HepG2 (cell line): Measurements from ENCODE around the gene LIMA1. TPM values are rescaled to one million over a fixed set of nuclear protein-coding genes. Genes with fewer than 3 reads are reported as not detected.

Experiments used
- ATAC-seq: fragments of 200-7000 bp; cut with Tn5 transposase; 3 replicates; pipeline ENCODE4 v1.9.1; 2020; ENCODE audit warnings: mild to moderate bottlenecking, moderate library complexity
- BruUV-seq: library from RNA; stranded (reverse); fragments of 400-500 nt; replicated peaks from 2 replicates; lab custom pipeline; 2021; lab: Mats Ljungman, UMichigan
- CTCF ChIA-PET: fragments of 300-600 bp; formaldehyde crosslinking; extraction: SDS; loops from one replicate; lab custom pipeline; 2021; ENCODE audit warnings: low total read pairs, inconsistent platforms, low intra/inter-chr PET ratio; lab: Yijun Ruan, JAX
- POLR2A ChIA-PET: fragments of 350-600 bp; sonication (Branson Sonifier 250); formaldehyde crosslinking; loops from one replicate; lab custom pipeline; 2020; ENCODE audit warnings: antibody characterized with exemption, inconsistent platforms; lab: Yijun Ruan, JAX
- DNase-seq: peaks from one replicate; pipeline ENCODE4 v3.0.0-alpha.2; 2015; ENCODE audit warnings: low spot score
- FAIRE-seq: peaks from 3 replicates; lab custom pipeline; 2011; peaks lifted over from hg19 to GRCh38; lab: Jason Lieb, UNC
- H2AFZ ChIP-seq: one replicate; pipeline ENCODE4 v1.6.1; 2011; ENCODE audit warnings: low read length, inconsistent platforms
- H3K27ac ChIP-seq: fragments of 300-600 bp; 3 replicates; pipeline ENCODE4 v1.8.0; 2011; ENCODE audit warnings: mixed run types, mild to moderate bottlenecking, mixed read lengths, low read length, inconsistent platforms; ENCODE audit not compliant: insufficient read depth; ENCODE audit errors: extremely low read length
- H3K27me3 ChIP-seq, 2 experiments: fragments of 200-600 bp in 1 of 2; 2 replicates in 1 of 2; 3 replicates in 1 of 2; pipeline versions ENCODE4 v1.6.0 to v1.8.0; 2011; ENCODE audit warnings: low read length in 2 of 2, mild to moderate bottlenecking in 2 of 2, moderate library complexity in 2 of 2, inconsistent platforms in 1 of 2; ENCODE audit not compliant: insufficient read depth in 2 of 2, control insufficient read depth in 1 of 2
- H3K36me3 ChIP-seq, 2 experiments: fragments of 200-600 bp in 1 of 2; replicated peaks in 1 of 2; 2 replicates in 1 of 2; 3 replicates in 1 of 2; pipeline versions ENCODE4 v1.5.1 to v1.8.0; 2011; ENCODE audit warnings: low read length in 2 of 2, inconsistent platforms in 1 of 2; ENCODE audit not compliant: insufficient read depth in 2 of 2, control insufficient read depth in 1 of 2
- H3K4me1 ChIP-seq: 2 replicates; pipeline ENCODE4 v1.5.1; 2012; ENCODE audit warnings: low read length, inconsistent platforms; ENCODE audit not compliant: insufficient read depth
- H3K4me2 ChIP-seq: 2 replicates; pipeline ENCODE4 v1.6.0; 2011; ENCODE audit warnings: low read depth, low read length, inconsistent platforms
- H3K4me3 ChIP-seq, 3 experiments: fragments of 200-600 bp in 1 of 3; sonication (generic), shearing (Covaris generic) in 1 of 3; replicated peaks in 1 of 3; 2 replicates each; pipeline ENCODE4 v1.5.1; 2011 to 2016; ENCODE audit warnings: low read length in 3 of 3, inconsistent platforms in 2 of 3, low read depth in 2 of 3, mild to moderate bottlenecking in 2 of 3, control low read depth in 1 of 3, mixed read lengths in 1 of 3; ENCODE audit not compliant: insufficient read depth in 1 of 3
- H3K79me2 ChIP-seq: one replicate; pipeline ENCODE4 v1.6.1; 2011; ENCODE audit warnings: low read length, inconsistent platforms; ENCODE audit not compliant: insufficient read depth
- H3K9ac ChIP-seq: 2 replicates; pipeline ENCODE4 v1.6.0; 2011; ENCODE audit warnings: mild to moderate bottlenecking, low read depth, low read length, inconsistent platforms; ENCODE audit not compliant: insufficient read depth
- H3K9me3 ChIP-seq: 2 replicates; pipeline ENCODE4 v1.5.1; 2012; ENCODE audit warnings: mild to moderate bottlenecking, low read length
- H4K20me1 ChIP-seq: 2 replicates; pipeline ENCODE4 v1.6.0; 2011; ENCODE audit warnings: inconsistent platforms, mild to moderate bottlenecking, low read length, moderate library complexity; ENCODE audit not compliant: insufficient read depth
- IRF1 ChIP-seq: sonication (generic); formaldehyde crosslinking; IDR thresholded peaks from 2 replicates; pipeline ENCODE4 v1.4.0; 2020; ENCODE audit warnings: low read depth, mild to moderate bottlenecking, missing genetic modification reagents
- NCOR1 ChIP-seq: fragments of 200-600 bp; sonication (generic); IDR thresholded peaks from 2 replicates; pipeline ENCODE4 v1.7.0; 2017; ENCODE audit warnings: antibody characterized with exemption, low read length, borderline replicate concordance
- NFAT5 ChIP-seq: sonication (generic); formaldehyde crosslinking; IDR thresholded peaks from 2 replicates; pipeline ENCODE4 v1.4.0; 2020; ENCODE audit warnings: missing genetic modification reagents
- PTBP1 ChIP-seq: fragments of 200-400 bp; formaldehyde crosslinking; IDR thresholded peaks from 2 replicates; pipeline ENCODE4 v1.6.1; 2018; ENCODE audit warnings: low read length, low read depth; ENCODE audit not compliant: poor library complexity, severe bottlenecking
- SKIL ChIP-seq: sonication (generic); formaldehyde crosslinking; IDR thresholded peaks from 2 replicates; pipeline ENCODE4 v1.8.0; 2022; ENCODE audit warnings: missing genetic modification reagents, mild to moderate bottlenecking, moderate library complexity, borderline replicate concordance
- ZNF614 ChIP-seq: IDR thresholded peaks from 2 replicates; pipeline ENCODE4 v1.6.1; 2018; ENCODE audit warnings: missing biosample characterization, missing genetic modification reagents, inconsistent platforms, borderline replicate concordance
- ZNF883 ChIP-seq: sonication (generic); formaldehyde crosslinking; IDR thresholded peaks from 2 replicates; pipeline ENCODE4 v1.5.1; 2020; ENCODE audit warnings: mild to moderate bottlenecking, missing genetic modification reagents; ENCODE audit errors: not compliant biosample characterization
- WGBS: methylation state at CpG from one replicate; pipeline ENCODE4 v1.1.6; 2017; ENCODE audit warnings: low lambda C conversion rate; 5-methylcytosine and 5-hydroxymethylcytosine counted together
- in situ Hi-C: cut with HindIII; loops from 2 replicates; pipeline ENCODE4 v1.10.0; 2017; ENCODE audit warnings: low pct_unique_long_range_greater_than_20kb; ENCODE audit not compliant: extremely low pct_ligation_motif_present
- intact Hi-C: fragments of 100-400 bp; cut with micrococcal nuclease; formaldehyde crosslinking; loops from one replicate; pipeline ENCODE4 v1.10.0; 2022; ENCODE audit not compliant: unreplicated experiment
- polyA plus RNA-seq, 8 experiments: library from polyadenylated mRNA; depleted of rRNA in 3 of 8; stranded (reverse) in 7 of 8; unstranded in 1 of 8; fragments of >200 nt; fragmentation: Illumina TruSeq in 4 of 8; extraction: Trizol in 4 of 8; gene quantifications; 2 replicates each; pipeline versions ENCODE4 v1.2.1 to v1.2.3, GENCODE V29; 2011 to 2016; ENCODE audit warnings: low read depth in 4 of 8, missing spikeins in 1 of 8, mixed read lengths in 1 of 8; ENCODE audit not compliant: insufficient read depth in 1 of 8
- total RNA-seq, 5 experiments: library from RNA; depleted of rRNA; stranded (reverse); fragments of >200 nt; fragmentation: Illumina TruSeq; extraction: Trizol; gene quantifications; 2 replicates each; pipeline ENCODE4 v1.2.3, GENCODE V29; 2016; ENCODE audit warnings: low read depth in 1 of 5
- TF ChIP-seq, protein P1 (sequence below): IDR thresholded peaks from 2 replicates; pipeline ENCODE4 v1.6.1; 2016
- TF ChIP-seq, protein P2 (sequence below): sonication (generic); formaldehyde crosslinking; IDR thresholded peaks from 2 replicates; pipeline ENCODE4 v1.5.1; 2020; ENCODE audit warnings: mild to moderate bottlenecking, missing genetic modification reagents, moderate library complexity
- TF ChIP-seq, protein P3 (sequence below): sonication (generic); formaldehyde crosslinking; IDR thresholded peaks from 2 replicates; pipeline ENCODE4 v1.5.0; 2020; ENCODE audit warnings: mild to moderate bottlenecking, missing genetic modification reagents

The LIMA1 gene
- total and polyA plus RNA-seq, 2 of the 13 experiments (the other 11 are each of a cell fraction or from before 2014, with no cell fraction given): 13.0 to 19.8 TPM

DNA sequence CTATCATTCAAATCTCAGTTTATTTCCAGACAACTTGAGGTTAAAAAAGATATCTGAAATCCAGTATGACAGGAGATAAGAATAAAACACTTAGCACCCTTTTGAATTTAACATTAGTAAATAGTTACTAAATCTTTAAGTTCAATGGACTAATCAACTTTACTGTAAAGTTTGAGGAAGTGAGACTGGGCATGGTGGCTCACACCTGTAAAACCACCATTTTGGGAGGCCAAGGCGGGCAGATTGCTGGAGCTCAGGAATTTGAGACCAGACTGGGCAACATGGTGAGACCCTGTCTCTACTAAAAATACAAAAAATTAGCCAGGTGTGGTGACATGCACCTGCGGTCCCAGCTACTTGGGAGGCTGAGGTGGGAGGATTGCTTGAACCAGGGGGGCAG, 75.9 kb downstream of the LIMA1 start:
- H3K27me3 ChIP-seq: no peaks in the 10 kb centered on the region
- no peaks in the 10 kb centered on the region for H3K79me2 ChIP-seq
- no peak overlapping the region for H3K4me3 ChIP-seq
- no peak overlapping the region for H3K27ac ChIP-seq
- no peaks in the 10 kb centered on the region for H3K4me1 ChIP-seq
- H2AFZ ChIP-seq: no peak overlapping the region
- DNase-seq (no peak), ATAC-seq (no peak), FAIRE-seq (no peak)
- no TSS peak for BruUV-seq
- peaks cover 3 to 14% of the 10 kb centered on the region in 2 experiments; a peak in 2 of 5 replicates for H3K36me3 ChIP-seq
- 96% methylated on average over 2 of the region's 2 CpGs for WGBS
- CTCF ChIA-PET: no interaction called here
- intact Hi-C loops (no loop called here), in situ Hi-C loops (no loop called here)
- no peak overlapping the region for H3K9ac ChIP-seq
- POLR2A ChIA-PET: no interaction called here
- no peak overlapping the region for H3K4me2 ChIP-seq
- H4K20me1 ChIP-seq: no peaks in the 10 kb centered on the region
- no peaks in the 10 kb centered on the region for H3K9me3 ChIP-seq
- TF ChIP-seq SKIL (CRISPR knock-in tag): no peak
- TF ChIP-seq NFAT5 (CRISPR knock-in tag): no peak
- TF ChIP-seq ZNF883 (CRISPR knock-in tag): no peak
- TF ChIP-seq IRF1 (CRISPR knock-in tag): no peak
- TF ChIP-seq PTBP1: no peak
- TF ChIP-seq, protein P1, sequence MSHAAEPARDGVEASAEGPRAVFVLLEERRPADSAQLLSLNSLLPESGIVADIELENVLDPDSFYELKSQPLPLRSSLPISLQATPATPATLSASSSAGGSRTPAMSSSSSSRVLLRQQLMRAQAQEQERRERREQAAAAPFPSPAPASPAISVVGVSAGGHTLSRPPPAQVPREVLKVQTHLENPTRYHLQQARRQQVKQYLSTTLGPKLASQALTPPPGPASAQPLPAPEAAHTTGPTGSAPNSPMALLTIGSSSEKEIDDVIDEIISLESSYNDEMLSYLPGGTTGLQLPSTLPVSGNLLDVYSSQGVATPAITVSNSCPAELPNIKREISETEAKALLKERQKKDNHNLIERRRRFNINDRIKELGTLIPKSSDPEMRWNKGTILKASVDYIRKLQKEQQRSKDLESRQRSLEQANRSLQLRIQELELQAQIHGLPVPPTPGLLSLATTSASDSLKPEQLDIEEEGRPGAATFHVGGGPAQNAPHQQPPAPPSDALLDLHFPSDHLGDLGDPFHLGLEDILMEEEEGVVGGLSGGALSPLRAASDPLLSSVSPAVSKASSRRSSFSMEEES (CRISPR knock-in tag): no peak
- no peak for TF ChIP-seq NCOR1
- TF ChIP-seq, protein P2, sequence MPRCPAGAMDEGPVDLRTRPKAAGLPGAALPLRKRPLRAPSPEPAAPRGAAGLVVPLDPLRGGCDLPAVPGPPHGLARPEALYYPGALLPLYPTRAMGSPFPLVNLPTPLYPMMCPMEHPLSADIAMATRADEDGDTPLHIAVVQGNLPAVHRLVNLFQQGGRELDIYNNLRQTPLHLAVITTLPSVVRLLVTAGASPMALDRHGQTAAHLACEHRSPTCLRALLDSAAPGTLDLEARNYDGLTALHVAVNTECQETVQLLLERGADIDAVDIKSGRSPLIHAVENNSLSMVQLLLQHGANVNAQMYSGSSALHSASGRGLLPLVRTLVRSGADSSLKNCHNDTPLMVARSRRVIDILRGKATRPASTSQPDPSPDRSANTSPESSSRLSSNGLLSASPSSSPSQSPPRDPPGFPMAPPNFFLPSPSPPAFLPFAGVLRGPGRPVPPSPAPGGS (CRISPR knock-in tag): no peak
- TF ChIP-seq, protein P3, sequence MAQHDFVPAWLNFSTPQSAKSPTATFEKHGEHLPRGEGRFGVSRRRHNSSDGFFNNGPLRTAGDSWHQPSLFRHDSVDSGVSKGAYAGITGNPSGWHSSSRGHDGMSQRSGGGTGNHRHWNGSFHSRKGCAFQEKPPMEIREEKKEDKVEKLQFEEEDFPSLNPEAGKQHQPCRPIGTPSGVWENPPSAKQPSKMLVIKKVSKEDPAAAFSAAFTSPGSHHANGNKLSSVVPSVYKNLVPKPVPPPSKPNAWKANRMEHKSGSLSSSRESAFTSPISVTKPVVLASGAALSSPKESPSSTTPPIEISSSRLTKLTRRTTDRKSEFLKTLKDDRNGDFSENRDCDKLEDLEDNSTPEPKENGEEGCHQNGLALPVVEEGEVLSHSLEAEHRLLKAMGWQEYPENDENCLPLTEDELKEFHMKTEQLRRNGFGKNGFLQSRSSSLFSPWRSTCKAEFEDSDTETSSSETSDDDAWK (CRISPR knock-in tag): no peak
- TF ChIP-seq ZNF614: no peak
